ENCODE data around the gene TMEM63A.

The TMEM63A gene

DNA sequence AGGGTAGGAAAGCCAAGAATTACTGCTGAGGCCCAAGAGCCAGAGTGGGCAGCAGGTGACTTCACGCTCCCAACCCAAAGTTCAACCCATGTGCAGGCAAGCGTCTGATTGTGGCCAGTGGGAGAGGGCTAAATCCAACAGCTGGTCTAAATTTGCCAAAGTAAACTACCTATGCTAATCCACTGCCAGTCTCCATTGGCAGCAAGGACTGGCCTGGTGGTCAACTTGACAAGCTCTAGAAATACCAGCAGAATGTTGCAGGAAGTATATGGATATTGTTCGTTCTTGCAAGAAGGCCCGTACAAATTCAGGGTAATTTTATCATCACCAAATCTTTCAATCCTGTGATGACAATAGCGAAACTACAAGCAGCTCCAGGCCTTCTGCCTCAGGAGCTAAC lies 1.5 kb downstream of the TMEM63A start:
- H3K4me3 ChIP-seq (IDR thresholded peaks at IDR 0.05; ENCODE audit: insufficient read depth, low read depth, low read length), result no peak overlapping the region
- peak overlapping the region; percentile 90 for H3K4me2 ChIP-seq
- H3K79me2 ChIP-seq (ENCODE audit: insufficient read depth, low read depth), result peaks cover 30% of the 10 kb centered on the region; the same call in 1 of the 2 replicates
- no peaks in the 10 kb centered on the region for H4K20me1 ChIP-seq (ENCODE audit: insufficient read depth)
- no peak overlapping the region for H2AFZ ChIP-seq (ENCODE audit: low read depth)
- peak overlapping the region; percentile 77; the same call in 1 of the 2 replicates for H3K9ac ChIP-seq
- no peaks in the 10 kb centered on the region for H3K27me3 ChIP-seq (ENCODE audit: insufficient read depth, low read depth)
- H3K27ac ChIP-seq, result peak overlapping the region; percentile 82
- no peaks in the 10 kb centered on the region for H3K36me3 ChIP-seq (ENCODE audit: insufficient read depth)
- TF ChIP-seq, protein P1, sequence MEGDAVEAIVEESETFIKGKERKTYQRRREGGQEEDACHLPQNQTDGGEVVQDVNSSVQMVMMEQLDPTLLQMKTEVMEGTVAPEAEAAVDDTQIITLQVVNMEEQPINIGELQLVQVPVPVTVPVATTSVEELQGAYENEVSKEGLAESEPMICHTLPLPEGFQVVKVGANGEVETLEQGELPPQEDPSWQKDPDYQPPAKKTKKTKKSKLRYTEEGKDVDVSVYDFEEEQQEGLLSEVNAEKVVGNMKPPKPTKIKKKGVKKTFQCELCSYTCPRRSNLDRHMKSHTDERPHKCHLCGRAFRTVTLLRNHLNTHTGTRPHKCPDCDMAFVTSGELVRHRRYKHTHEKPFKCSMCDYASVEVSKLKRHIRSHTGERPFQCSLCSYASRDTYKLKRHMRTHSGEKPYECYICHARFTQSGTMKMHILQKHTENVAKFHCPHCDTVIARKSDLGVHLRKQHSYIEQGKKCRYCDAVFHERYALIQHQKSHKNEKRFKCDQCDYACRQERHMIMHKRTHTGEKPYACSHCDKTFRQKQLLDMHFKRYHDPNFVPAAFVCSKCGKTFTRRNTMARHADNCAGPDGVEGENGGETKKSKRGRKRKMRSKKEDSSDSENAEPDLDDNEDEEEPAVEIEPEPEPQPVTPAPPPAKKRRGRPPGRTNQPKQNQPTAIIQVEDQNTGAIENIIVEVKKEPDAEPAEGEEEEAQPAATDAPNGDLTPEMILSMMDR (conservative IDR thresholded peaks at IDR 0.05; ENCODE audit: low read depth, low read length), result no peak
- peaks cover 66% of the 10 kb centered on the region for H3K4me1 ChIP-seq (ENCODE audit: low read depth, poor library complexity, severe bottlenecking)

DNA sequence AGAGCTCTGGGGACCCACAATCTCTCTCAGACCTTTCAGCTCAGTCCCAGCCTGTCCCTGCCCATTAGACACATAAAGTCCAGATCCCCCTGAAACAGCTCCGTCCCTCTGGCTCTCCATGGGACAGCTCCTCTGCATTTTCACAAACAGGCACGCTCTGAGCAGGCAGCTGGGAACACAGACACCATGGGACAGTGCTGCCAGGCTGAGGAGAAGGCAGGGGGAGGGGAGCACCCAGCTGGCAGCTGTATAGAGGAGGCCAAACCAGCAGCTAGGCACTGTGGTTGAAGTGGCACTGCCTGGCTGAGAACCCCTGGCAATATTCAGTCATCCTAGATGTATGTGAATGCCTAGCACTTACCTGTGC lies 2.0 kb downstream of the TMEM63A start:
- Histone ChIP-seq H3K79me2 (ENCODE audit: insufficient read depth, low read depth) (peaks cover 30% of the 10 kb centered on the region; the same call in 1 of the 2 replicates), H3K4me1 (ENCODE audit: low read depth, poor library complexity, severe bottlenecking) (peaks cover 70% of the 10 kb centered on the region), H3K27me3 (ENCODE audit: insufficient read depth, low read depth) (no peaks in the 10 kb centered on the region), H3K4me3 (IDR thresholded peaks at IDR 0.05; ENCODE audit: insufficient read depth, low read depth, low read length) (no peak overlapping the region), H3K36me3 (ENCODE audit: insufficient read depth) (no peaks in the 10 kb centered on the region), H3K9ac (peak overlapping the region; percentile 77; the same call in 1 of the 2 replicates), H3K4me2 (peak overlapping the region; percentile 90), H2AFZ (ENCODE audit: low read depth) (no peak overlapping the region), H4K20me1 (ENCODE audit: insufficient read depth) (no peaks in the 10 kb centered on the region), H3K27ac (peak overlapping the region; percentile 82)
- TF ChIP-seq, protein P1 (conservative IDR thresholded peaks at IDR 0.05; ENCODE audit: low read depth, low read length), result no peak

DNA sequence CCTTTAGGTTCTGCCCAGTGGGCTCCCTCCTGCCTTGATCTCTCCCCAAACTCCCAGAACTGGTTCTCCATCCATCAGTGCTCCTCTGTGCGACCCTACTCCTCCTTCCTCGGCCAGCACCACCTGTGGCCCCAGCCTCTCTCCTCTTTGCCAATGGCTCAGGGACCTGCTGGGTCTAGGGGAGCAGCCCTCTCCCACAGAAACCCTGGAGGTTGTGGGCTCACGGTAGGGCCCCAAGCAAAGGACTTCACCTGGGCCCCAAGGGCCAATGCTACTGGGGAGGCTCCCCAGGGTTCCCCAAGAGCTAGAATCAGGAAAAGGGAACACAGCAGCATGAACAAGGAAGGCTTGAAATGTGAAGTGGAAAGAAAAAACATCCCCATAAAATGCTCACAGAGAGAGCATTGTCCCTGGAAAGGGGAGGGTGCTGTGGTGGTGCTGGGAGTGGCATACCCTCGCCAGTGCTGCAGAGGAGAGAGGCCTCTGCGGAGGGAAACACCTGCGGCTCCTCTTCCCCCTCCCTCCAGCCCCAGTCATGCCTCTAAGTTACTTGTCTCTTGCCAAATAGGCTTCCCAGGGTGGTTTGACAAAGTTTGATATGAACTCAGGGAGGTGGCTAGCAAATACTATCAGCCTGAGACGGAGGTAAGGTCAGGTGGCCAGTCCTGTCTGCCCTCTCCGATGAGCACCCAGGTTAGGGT lies 2.5 kb downstream of the TMEM63A start:
- H3K9ac ChIP-seq, result peak overlapping the region; percentile 77; the same call in 1 of the 2 replicates
- H3K27me3 ChIP-seq (ENCODE audit: insufficient read depth, low read depth), result no peaks in the 10 kb centered on the region
- no peak overlapping the region for H3K4me3 ChIP-seq (IDR thresholded peaks at IDR 0.05; ENCODE audit: insufficient read depth, low read depth, low read length)
- no peak overlapping the region for H2AFZ ChIP-seq (ENCODE audit: low read depth)
- H3K36me3 ChIP-seq (ENCODE audit: insufficient read depth), result no peaks in the 10 kb centered on the region
- peak overlapping the region; percentile 90 for H3K4me2 ChIP-seq
- no peaks in the 10 kb centered on the region for H4K20me1 ChIP-seq (ENCODE audit: insufficient read depth)
- H3K4me1 ChIP-seq (ENCODE audit: low read depth, poor library complexity, severe bottlenecking), result peaks cover 70% of the 10 kb centered on the region
- peaks cover 30% of the 10 kb centered on the region; the same call in 1 of the 2 replicates for H3K79me2 ChIP-seq (ENCODE audit: insufficient read depth, low read depth)
- peak overlapping the region; percentile 82 for H3K27ac ChIP-seq
- TF ChIP-seq, protein P1 (conservative IDR thresholded peaks at IDR 0.05; ENCODE audit: low read depth, low read length), result no peak

DNA sequence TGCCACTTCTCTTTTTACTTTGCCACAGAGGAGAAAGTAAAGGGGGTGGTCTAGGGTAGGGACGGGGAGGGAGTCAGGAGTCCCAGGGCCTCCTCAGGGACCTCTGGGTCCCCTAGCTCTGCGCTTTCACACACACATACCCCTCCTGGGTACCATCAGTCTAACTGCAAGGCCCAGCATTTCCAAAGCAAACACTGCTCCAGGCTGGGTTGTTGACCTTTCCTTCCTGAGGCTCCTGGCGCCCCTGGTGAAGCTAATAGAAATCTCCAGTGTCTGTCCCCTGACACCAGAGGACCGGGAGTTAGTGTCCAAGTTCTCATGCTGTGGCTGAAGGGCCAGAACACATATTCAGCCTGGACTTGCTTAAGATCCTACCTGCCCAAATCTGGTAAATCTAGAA lies 3.9 kb downstream of the TMEM63A start:
- Histone ChIP-seq H3K27ac (no peak overlapping the region), H3K36me3 (ENCODE audit: insufficient read depth) (no peaks in the 10 kb centered on the region), H2AFZ (ENCODE audit: low read depth) (no peak overlapping the region), H3K79me2 (ENCODE audit: insufficient read depth, low read depth) (peaks cover 30% of the 10 kb centered on the region; the same call in 1 of the 2 replicates), H4K20me1 (ENCODE audit: insufficient read depth) (no peaks in the 10 kb centered on the region), H3K9ac (no peak overlapping the region), H3K27me3 (ENCODE audit: insufficient read depth, low read depth) (no peaks in the 10 kb centered on the region), H3K4me1 (ENCODE audit: low read depth, poor library complexity, severe bottlenecking) (peaks cover 58% of the 10 kb centered on the region), H3K4me3 (IDR thresholded peaks at IDR 0.05; ENCODE audit: insufficient read depth, low read depth, low read length) (no peak overlapping the region), H3K4me2 (peak overlapping the region; percentile 7; the same call in 1 of the 2 replicates)
- TF ChIP-seq, protein P1 (conservative IDR thresholded peaks at IDR 0.05; ENCODE audit: low read depth, low read length), result no peak
